HCT116 (cell line): ENCODE measurements around the gene OR52B2. TPM values are rescaled to one million over a fixed set of nuclear protein-coding genes. Genes with fewer than 3 reads are reported as not detected.

Experiments
- ATAC-seq: fragments of 200-7000 bp; cut with Tn5 transposase; 2 replicates; pipeline ENCODE4 v1.9.1; 2020; ENCODE audit warnings: mild to moderate bottlenecking, moderate library complexity
- BruUV-seq: library from RNA; stranded (reverse); fragments of 400-500 nt; replicated peaks from 2 replicates; lab custom pipeline; 2021; lab: Mats Ljungman, UMichigan
- CTCF ChIA-PET: fragments of 300-600 bp; sonication (Branson Sonifier 250); formaldehyde crosslinking; loops from one replicate; lab custom pipeline; 2021; ENCODE audit warnings: antibody characterized with exemption; lab: Charles Lee
- POLR2A ChIA-PET: fragments of 300-600, 350-600 bp; sonication (Branson Sonifier 250); formaldehyde crosslinking; loops from one replicate; lab custom pipeline; 2021; ENCODE audit warnings: antibody characterized with exemption; lab: Charles Lee
- RAD21 ChIA-PET, 2 experiments: fragments of 300-600 bp; sonication (Branson Sonifier 250); formaldehyde crosslinking; loops; one replicate each; lab custom pipeline; 2023; ENCODE audit warnings: low total read pairs in 2 of 2; ENCODE audit not compliant: uncharacterized antibody in 2 of 2, unreplicated experiment in 2 of 2, low non-redundant PET in 1 of 2; lab: Charles Lee
- DNase-seq: peaks from one replicate; pipeline ENCODE4 v3.0.0-alpha.2; 2010; ENCODE audit warnings: low read depth, low spot score
- H2AFZ ChIP-seq: fragments of 200-600 bp; shearing (Covaris generic), sonication (generic); 2 replicates; pipeline ENCODE4 v1.6.1; 2017; ENCODE audit warnings: low read depth, mixed run types, mixed read lengths, antibody characterized with exemption, low read length; ENCODE audit not compliant: poor library complexity, severe bottlenecking
- H3K27ac ChIP-seq: 2 replicates; pipeline ENCODE4 v1.5.1; 2012; ENCODE audit warnings: low read depth, low read length
- H3K27me3 ChIP-seq: fragments of 200-600 bp; sonication (generic); 2 replicates; pipeline ENCODE4 v1.6.1; 2016; ENCODE audit warnings: mixed run types, low read length, mixed read lengths; ENCODE audit not compliant: insufficient read depth
- H3K36me3 ChIP-seq, 2 experiments: fragments of 200-500 bp in 1 of 2; fragments of 200-600 bp in 1 of 2; sonication (Bioruptor generic) in 1 of 2; sonication (generic) in 1 of 2; 2 replicates each; pipeline versions ENCODE4 v1.5.1 to v1.6.1; 2014 to 2016; ENCODE audit warnings: low read length in 2 of 2, inconsistent platforms in 1 of 2, mixed read lengths in 1 of 2, mixed run types in 1 of 2; ENCODE audit not compliant: insufficient read depth in 2 of 2, control insufficient read depth in 1 of 2
- H3K4me1 ChIP-seq, 2 experiments: fragments of 200-600 bp in 1 of 2; sonication (generic) in 1 of 2; 2 replicates each; pipeline versions ENCODE4 v1.5.1 to v1.6.1; 2012 to 2017; ENCODE audit warnings: low read length in 2 of 2, inconsistent platforms in 1 of 2, mild to moderate bottlenecking in 1 of 2, mixed read lengths in 1 of 2, mixed run types in 1 of 2, moderate library complexity in 1 of 2; ENCODE audit not compliant: insufficient read depth in 2 of 2, control insufficient read depth in 1 of 2
- H3K4me2 ChIP-seq: fragments of 200-600 bp; sonication (generic); 2 replicates; pipeline ENCODE4 v1.6.1; 2017; ENCODE audit warnings: mixed run types, low read length, mixed read lengths
- H3K4me3 ChIP-seq, 2 experiments: fragments of 200-600 bp in 1 of 2; sonication (generic) in 1 of 2; replicated peaks in 1 of 2; 2 replicates each; pipeline ENCODE4 v1.5.1; 2011 to 2016; ENCODE audit warnings: low read length in 2 of 2, control low read depth in 1 of 2, low read depth in 1 of 2, mild to moderate bottlenecking in 1 of 2, mixed read lengths in 1 of 2, mixed run types in 1 of 2
- H3K79me2 ChIP-seq: fragments of 200-600 bp; sonication (generic); 2 replicates; pipeline ENCODE4 v1.6.1; 2017; ENCODE audit warnings: mild to moderate bottlenecking, mixed run types, low read length, moderate library complexity, mixed read lengths; ENCODE audit not compliant: insufficient read depth
- H3K9ac ChIP-seq: fragments of 200-600 bp; sonication (generic); 2 replicates; pipeline ENCODE4 v1.6.1; 2016; ENCODE audit warnings: low read length, mixed read lengths
- H3K9me2 ChIP-seq: fragments of 200-600 bp; sonication (generic), shearing (Covaris generic); 2 replicates; pipeline ENCODE4 v1.6.1; 2017; ENCODE audit warnings: mixed run types, mild to moderate bottlenecking, moderate library complexity; ENCODE audit not compliant: insufficient read depth
- H3K9me3 ChIP-seq, 2 experiments: fragments of 200-500 bp in 1 of 2; fragments of 200-600 bp in 1 of 2; sonication (Bioruptor generic) in 1 of 2; sonication (generic) in 1 of 2; 2 replicates each; pipeline ENCODE4 v1.6.1; 2014 to 2017; ENCODE audit warnings: low read length in 2 of 2, mixed read lengths in 2 of 2, inconsistent platforms in 1 of 2, low read depth in 1 of 2, mild to moderate bottlenecking in 1 of 2, mixed run types in 1 of 2, moderate library complexity in 1 of 2; ENCODE audit not compliant: control insufficient read depth in 1 of 2, insufficient read depth in 1 of 2
- H4K20me1 ChIP-seq: fragments of 200-600 bp; sonication (generic), shearing (Covaris generic); 2 replicates; pipeline ENCODE4 v1.6.1; 2017; ENCODE audit warnings: mixed run types, mild to moderate bottlenecking, moderate library complexity; ENCODE audit not compliant: insufficient read depth
- EGR1 ChIP-seq: IDR thresholded peaks from 2 replicates; pipeline ENCODE4 v1.6.1; 2012; ENCODE audit warnings: low read depth
- EZH2 ChIP-seq: fragments of 200-600 bp; sonication (generic); IDR thresholded peaks from 2 replicates; pipeline ENCODE4 v1.6.1; 2017; ENCODE audit warnings: antibody characterized with exemption, mixed run types
- EZH2phosphoT487 ChIP-seq: fragments of 200-600 bp; IDR thresholded peaks from 2 replicates; pipeline ENCODE4 v1.6.1; 2018; ENCODE audit warnings: antibody characterized with exemption, borderline replicate concordance
- POLR2A ChIP-seq: IDR thresholded peaks from 2 replicates; pipeline ENCODE4 v1.7.0; 2011; ENCODE audit warnings: borderline replicate concordance; ENCODE audit not compliant: insufficient read depth, insufficient read length; ENCODE audit errors: extremely low read depth
- RAD21 ChIP-seq: IDR thresholded peaks from 2 replicates; pipeline ENCODE4 v1.6.1; 2012; ENCODE audit warnings: low read depth, mild to moderate bottlenecking
- SRF ChIP-seq: IDR thresholded peaks from 2 replicates; pipeline ENCODE4 v1.6.1; 2012; ENCODE audit warnings: low read depth
- YY1 ChIP-seq: IDR thresholded peaks from 2 replicates; pipeline ENCODE4 v1.6.1; 2011; ENCODE audit warnings: low read length, low read depth, moderate library complexity, mild to moderate bottlenecking; ENCODE audit not compliant: insufficient replicate concordance; ENCODE audit errors: extremely low read depth
- ZNF274 ChIP-seq: fragments of 200-500 bp; sonication (Bioruptor generic); IDR thresholded peaks from 2 replicates; pipeline ENCODE4 v1.6.1; 2014; ENCODE audit warnings: mild to moderate bottlenecking, low read depth, low read length, inconsistent platforms
- intact Hi-C: fragments of 100-400 bp; cut with micrococcal nuclease; formaldehyde crosslinking; loops from 2 replicates; pipeline ENCODE4 v1.10.0; 2022
- total RNA-seq: library from RNA; stranded (reverse); gene quantifications from one replicate; pipeline ENCODE4 v1.2.1, GENCODE V29; 2021; ENCODE audit not compliant: unreplicated experiment
- TF ChIP-seq, protein P1 (sequence below): IDR thresholded peaks from 2 replicates; pipeline ENCODE4 v1.6.1; 2012
- TF ChIP-seq, protein P2 (sequence below), 3 experiments: fragments of 200-600 bp in 1 of 3; sonication (generic) in 1 of 3; IDR thresholded peaks in 2 of 3; conservative IDR thresholded peaks in 1 of 3; 2 replicates each; pipeline ENCODE4 v1.5.1; 2012 to 2017; ENCODE audit warnings: low read depth in 2 of 3, low read length in 2 of 3, antibody characterized with exemption in 1 of 3, borderline replicate concordance in 1 of 3, control low read depth in 1 of 3, mild to moderate bottlenecking in 1 of 3, mixed read lengths in 1 of 3, mixed run types in 1 of 3, moderate library complexity in 1 of 3; ENCODE audit not compliant: insufficient read depth in 1 of 3
- TF ChIP-seq, protein P3 (sequence below): IDR thresholded peaks from 2 replicates; pipeline ENCODE4 v1.6.1; 2012

The OR52B2 gene
- total RNA-seq, 1 experiment from 2014 or later, result not detected

DNA sequence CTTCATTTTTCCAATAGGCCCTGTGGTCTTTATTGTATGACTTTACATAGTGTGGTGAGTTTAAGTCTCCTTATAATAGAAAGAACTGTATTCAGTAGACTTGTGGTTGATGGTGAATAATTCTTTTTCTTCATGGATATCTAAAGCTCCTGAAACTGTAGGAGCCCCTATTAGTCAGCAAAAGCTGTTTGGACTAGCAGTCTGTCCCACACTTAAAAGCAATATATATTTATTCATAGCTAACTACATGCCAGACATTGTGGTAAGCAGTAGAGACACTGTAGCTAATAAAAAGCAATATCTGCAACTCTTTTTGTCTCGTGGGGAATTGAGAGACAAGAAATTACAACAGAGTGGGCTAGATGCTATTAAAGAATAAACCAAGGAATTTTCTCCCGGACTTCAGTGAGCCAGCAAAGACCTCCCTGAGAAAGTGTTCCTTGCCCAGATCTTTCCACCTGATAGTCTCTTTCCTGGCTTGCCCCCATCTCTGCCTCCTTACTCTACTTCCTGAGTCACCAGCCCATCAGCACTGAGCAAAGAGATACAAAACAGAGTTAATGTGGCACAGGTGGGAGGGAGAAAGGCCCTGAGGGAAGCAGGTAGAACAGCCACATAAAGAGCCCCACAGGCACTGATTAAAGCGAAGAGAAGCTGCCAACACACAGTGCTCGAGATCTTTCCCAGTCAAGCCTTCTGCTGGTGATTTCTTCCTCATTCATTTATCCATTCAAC, 27.5 kb upstream of the OR52B2 start:
- BruUV-seq, result no TSS peak

DNA sequence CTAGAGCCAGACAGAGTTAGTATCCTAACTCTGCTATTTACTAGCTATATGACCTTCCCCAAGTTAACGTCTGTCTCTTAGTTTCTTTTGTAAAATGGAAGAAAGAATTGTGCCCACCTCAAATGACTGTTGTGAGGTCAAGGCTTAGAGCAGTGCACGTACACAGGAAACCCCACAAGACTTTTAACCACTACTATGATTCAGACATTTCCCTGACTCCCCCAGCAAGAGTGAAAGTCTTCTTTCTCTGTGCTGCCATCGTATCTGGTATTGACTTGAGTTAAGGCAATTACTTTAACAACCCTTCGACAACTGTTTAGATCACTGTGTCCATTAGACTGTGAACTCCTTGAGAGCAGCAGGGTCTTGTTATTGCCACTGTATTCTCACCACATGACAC, 26.3 kb upstream of the OR52B2 start:
- no peak for DNase-seq
- Histone ChIP-seq H3K4me3 (no peak overlapping the region), H3K79me2 (no peaks in the 10 kb centered on the region), H3K4me2 (no peak overlapping the region), H3K27me3 (peaks cover 50% of the 10 kb centered on the region), H3K9me3 (no peaks in the 10 kb centered on the region), H3K9me2 (no peaks in the 10 kb centered on the region), H3K36me3 (no peaks in the 10 kb centered on the region), H3K4me1 (no peaks in the 10 kb centered on the region), H3K27ac (no peak overlapping the region), H4K20me1 (no peaks in the 10 kb centered on the region), H3K9ac (no peak overlapping the region), H2AFZ (no peak overlapping the region)
- no TSS peak for BruUV-seq
- TF ChIP-seq, protein P1, sequence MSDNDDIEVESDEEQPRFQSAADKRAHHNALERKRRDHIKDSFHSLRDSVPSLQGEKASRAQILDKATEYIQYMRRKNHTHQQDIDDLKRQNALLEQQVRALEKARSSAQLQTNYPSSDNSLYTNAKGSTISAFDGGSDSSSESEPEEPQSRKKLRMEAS, result no peak
- TF ChIP-seq, protein P2, sequence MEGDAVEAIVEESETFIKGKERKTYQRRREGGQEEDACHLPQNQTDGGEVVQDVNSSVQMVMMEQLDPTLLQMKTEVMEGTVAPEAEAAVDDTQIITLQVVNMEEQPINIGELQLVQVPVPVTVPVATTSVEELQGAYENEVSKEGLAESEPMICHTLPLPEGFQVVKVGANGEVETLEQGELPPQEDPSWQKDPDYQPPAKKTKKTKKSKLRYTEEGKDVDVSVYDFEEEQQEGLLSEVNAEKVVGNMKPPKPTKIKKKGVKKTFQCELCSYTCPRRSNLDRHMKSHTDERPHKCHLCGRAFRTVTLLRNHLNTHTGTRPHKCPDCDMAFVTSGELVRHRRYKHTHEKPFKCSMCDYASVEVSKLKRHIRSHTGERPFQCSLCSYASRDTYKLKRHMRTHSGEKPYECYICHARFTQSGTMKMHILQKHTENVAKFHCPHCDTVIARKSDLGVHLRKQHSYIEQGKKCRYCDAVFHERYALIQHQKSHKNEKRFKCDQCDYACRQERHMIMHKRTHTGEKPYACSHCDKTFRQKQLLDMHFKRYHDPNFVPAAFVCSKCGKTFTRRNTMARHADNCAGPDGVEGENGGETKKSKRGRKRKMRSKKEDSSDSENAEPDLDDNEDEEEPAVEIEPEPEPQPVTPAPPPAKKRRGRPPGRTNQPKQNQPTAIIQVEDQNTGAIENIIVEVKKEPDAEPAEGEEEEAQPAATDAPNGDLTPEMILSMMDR (IDR thresholded peaks at IDR 0.05 in 2 of 3, conservative IDR thresholded peaks at IDR 0.05 in 1 of 3; ENCODE audit: borderline replicate concordance in 1 of 3, insufficient read depth in 1 of 3, low read depth in 2 of 3, low read length in 2 of 3), result no peak
- TF ChIP-seq YY1 (no peak), SRF (no peak), POLR2A (no peak), RAD21 (no peak), ZNF274 (no peak), EZH2 (no peak)
- TF ChIP-seq, protein P3, sequence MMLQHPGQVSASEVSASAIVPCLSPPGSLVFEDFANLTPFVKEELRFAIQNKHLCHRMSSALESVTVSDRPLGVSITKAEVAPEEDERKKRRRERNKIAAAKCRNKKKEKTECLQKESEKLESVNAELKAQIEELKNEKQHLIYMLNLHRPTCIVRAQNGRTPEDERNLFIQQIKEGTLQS, result no peak
- ChIA-PET POLR2A (no interaction called here), RAD21 (no interaction called here), CTCF (no interaction called here)
- intact Hi-C loops, result no loop called here
- ATAC-seq, result no peak

More for the DNA sequence above, 27.5 kb upstream of the OR52B2 start:
- ATAC-seq (no peak), DNase-seq (no peak)
- peaks cover 43% of the 10 kb centered on the region for H3K27me3 ChIP-seq
- H3K9me3 ChIP-seq, result no peaks in the 10 kb centered on the region
- intact Hi-C loops, result no loop called here
- H3K9ac ChIP-seq, result no peak overlapping the region
- no peak overlapping the region for H3K4me3 ChIP-seq
- no peaks in the 10 kb centered on the region for H4K20me1 ChIP-seq
- ChIA-PET POLR2A (no interaction called here), CTCF (no interaction called here), RAD21 (no interaction called here)
- no peaks in the 10 kb centered on the region for H3K4me1 ChIP-seq
- H3K9me2 ChIP-seq, result no peaks in the 10 kb centered on the region
- H3K27ac ChIP-seq, result no peak overlapping the region
- H3K79me2 ChIP-seq, result no peaks in the 10 kb centered on the region
- TF ChIP-seq SRF (no peak), EGR1 (no peak), EZH2phosphoT487 (no peak), YY1 (no peak)
- TF ChIP-seq, protein P1, result no peak
- no peak overlapping the region for H3K4me2 ChIP-seq
- no peak overlapping the region for H2AFZ ChIP-seq
- no peaks in the 10 kb centered on the region for H3K36me3 ChIP-seq
